Activated CD8-positive, alpha-beta memory T cell treated with anti-CD3 and anti-CD28 coated beads, Interleukin-2, amount 50 U/mL, for 48 hours (primary cell): ENCODE measurements around the gene KLRF1.

Experiments used
- DNase-seq: peaks from one replicate; pipeline ENCODE4 v3.0.0-alpha.2; 2020

Gene KLRF1

GRCh38 chr12:9827209-9827888 is at the start of gene KLRF1:
Gene KLRF1, plus strand, starts transcription at chr12:9827481. Its CDS starts 64 bp downstream, at chr12:9827545.
- DNase-seq, result no peak

DNA sequence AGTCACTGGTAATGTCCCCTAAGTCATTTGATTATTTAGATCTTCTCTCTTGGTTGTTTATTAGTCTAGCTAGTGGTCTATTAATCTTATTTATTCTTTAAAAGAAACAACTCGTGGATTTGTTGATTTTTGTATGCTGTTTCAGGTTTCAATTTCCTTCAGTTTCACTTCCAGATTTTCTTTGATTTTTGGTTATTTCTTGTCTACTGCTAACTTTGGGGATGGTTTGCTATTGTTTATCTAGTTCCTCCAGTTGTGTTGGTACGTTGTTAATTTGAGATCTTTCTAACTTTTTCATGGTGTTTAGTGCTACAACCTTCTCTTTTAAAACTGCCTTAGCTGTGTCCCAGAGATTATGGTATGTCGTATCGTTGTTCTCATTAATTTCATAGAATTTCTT is 48.1 kb upstream of the KLRF1 start:
- DNase-seq, result no peak

- no peak for DNase-seq
These were observed 45.9 kb upstream of the KLRF1 start for GRCh38 chr12:9781360-9781759.

GRCh38 chr12:9782547-9783382 is 44.5 kb upstream of the KLRF1 start:
- no peak for DNase-seq

DNA sequence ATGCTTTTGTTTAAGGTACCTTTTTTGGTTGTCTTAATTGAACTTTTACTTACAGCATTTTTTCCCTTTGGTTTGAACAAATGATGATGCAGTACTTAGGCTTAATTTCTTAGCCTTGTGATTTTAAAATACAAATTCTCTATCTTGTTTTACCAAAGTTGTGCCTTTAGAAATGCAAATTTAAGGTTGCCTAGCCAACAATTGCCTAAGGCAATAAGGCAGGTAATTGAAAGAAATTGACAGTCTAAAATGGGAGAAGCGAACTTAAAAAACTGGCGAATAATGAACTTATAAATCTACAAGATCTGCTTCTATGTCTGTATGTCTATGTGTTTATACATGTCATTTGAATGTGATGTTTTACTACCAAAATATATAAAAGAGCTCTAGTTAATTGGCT is 43.0 kb upstream of the KLRF1 start:
- DNase-seq, result no peak

DNA sequence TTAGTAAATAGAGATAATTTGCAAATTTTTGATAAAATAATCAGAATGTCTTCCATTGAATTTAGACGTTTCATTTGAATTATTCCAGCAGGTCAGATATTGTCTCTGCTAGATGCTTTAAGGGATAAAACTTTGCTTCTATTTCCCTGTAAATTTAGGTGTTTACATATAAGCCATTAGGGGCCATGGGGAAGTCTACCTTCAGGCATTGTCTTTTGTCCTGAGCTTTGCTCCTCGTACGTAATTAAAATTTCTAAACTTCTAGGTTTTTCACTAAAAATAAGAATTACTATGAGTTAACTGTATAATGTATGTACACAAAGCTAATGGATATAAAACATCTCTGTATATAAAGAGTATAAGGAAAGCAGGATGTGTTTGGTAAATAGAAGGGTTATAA is 42.5 kb upstream of the KLRF1 start:
- no peak for DNase-seq

- no peak for DNase-seq
These were observed 40.3 kb upstream of the KLRF1 start for GRCh38 chr12:9786726-9787717.

- no peak for DNase-seq
These were observed 34.9 kb upstream of the KLRF1 start for GRCh38 chr12:9792185-9792900.

DNA sequence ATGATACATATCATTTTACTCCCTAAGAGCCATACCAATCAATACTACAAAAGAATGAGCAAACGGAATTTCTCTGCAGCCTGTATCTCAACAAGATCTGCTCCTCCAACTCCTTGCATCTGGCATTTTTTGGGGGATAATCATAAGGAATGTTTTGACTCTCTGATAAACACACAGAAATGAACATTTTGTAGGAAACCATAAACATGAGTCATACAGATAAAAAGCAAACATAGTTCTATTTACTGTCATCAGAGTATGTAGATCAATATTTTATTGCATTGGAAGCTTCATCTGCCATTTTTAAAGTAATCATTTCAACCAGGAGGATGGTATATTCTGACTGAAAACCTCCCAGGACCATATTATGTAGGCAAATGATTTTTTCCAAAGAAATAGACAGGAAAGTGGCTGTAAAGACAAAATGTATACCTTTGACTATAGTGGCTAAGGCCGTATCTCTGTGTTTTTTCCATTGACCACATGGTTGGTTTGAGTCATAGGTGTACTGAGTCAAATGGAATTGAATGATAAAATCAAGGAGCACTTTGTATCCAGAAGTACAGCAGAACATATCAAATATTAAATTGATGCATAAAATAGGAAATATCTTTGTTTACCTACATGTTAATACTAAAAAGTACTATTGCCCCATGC is 34.2 kb upstream of the KLRF1 start:
- no peak for DNase-seq

DNA sequence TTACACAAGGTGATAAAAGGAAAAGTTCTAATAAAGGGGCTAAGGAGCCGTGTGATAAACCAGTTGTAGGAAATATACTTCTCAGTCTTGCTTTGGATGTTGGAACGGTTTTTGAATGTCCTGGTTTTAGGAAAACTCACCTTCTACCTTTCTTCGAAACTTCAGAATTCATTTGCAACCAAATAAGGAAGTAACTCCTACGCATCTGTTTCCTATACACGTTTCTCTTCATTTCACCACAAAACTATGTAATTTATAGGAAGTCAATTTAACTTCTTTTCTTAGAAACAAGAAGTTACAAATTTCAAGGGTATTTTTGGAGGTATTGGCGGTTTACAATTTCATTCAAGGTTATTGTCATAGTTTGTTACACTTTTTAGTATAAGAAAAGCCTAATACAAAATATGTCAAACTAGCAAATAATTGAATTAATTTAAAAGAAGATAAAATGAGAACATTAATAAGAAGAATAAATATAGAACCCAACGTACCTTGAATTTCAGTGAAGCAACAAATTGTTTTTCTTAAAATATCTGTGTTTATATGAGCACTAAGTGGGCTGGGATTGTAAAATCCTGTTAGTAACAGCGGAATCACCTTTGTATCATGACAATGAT is 33.4 kb upstream of the KLRF1 start:
- DNase-seq, result no peak

DNA sequence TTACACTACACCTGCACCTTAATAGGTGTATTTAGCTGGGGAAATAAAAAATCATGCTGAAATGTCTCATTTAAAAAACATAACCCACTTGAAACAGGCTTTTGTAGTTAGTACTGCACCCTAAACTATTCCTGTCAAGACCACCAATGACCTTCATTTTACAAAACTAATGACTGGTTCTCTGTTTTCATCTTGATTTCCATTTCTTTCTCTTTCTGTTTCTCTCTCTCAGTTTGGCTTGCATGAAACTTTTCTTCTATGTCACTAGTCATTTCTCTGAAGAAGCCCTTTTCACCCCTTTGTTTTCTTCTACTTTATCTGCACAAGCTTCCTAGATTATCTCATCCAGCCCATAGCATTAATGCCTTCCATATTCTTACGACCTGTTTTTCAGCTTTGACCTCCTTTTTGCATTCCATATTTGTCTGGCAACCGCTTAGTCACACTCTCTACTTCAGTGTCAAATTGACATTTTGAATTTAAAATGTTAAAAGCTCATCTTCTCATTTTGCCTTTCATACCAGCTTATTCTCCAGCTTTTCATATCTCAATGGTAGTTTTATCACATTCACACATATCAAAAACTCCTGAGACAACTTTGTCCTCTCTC is 32.7 kb upstream of the KLRF1 start:
- no peak for DNase-seq

- DNase-seq, result no peak
These were observed 31.3 kb upstream of the KLRF1 start for GRCh38 chr12:9795945-9796344.

DNA sequence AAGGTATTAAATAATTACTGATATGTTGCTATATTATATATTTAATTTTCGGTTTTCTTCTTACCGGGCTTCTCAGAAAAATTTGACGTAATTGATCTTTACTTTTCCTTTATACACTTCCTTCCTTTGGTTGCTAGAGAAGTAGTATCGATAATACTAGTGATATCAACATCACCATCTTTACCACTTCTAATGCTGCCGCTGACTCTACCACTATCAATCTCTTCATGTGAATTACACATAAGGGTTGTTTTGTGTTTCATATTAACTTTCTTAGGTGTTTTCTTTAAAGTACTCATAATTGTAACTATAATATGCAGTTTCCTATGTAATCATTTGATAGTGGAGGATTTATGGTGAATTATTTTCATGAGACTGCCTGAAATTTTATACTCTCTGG is 30.9 kb upstream of the KLRF1 start:
- DNase-seq, result no peak

DNA sequence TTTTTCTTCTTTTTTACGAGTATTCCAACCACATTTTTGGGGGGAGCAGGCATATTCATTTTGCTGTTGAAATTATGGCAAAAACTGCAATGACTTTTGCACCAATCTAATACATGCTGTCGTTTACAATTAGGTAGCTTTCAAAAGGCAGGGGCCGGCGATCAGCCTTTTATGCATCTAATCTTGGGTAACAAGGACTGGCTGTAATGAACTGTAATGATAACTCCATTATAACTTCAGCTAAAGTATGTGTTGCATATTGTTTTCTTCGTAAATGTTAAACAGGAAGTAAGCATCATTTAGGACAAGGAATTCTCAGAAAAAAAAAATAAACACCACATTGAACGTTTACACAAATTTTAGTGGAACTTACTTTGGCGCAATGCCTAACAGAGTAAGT is 30.3 kb upstream of the KLRF1 start:
- DNase-seq, result no peak

DNA sequence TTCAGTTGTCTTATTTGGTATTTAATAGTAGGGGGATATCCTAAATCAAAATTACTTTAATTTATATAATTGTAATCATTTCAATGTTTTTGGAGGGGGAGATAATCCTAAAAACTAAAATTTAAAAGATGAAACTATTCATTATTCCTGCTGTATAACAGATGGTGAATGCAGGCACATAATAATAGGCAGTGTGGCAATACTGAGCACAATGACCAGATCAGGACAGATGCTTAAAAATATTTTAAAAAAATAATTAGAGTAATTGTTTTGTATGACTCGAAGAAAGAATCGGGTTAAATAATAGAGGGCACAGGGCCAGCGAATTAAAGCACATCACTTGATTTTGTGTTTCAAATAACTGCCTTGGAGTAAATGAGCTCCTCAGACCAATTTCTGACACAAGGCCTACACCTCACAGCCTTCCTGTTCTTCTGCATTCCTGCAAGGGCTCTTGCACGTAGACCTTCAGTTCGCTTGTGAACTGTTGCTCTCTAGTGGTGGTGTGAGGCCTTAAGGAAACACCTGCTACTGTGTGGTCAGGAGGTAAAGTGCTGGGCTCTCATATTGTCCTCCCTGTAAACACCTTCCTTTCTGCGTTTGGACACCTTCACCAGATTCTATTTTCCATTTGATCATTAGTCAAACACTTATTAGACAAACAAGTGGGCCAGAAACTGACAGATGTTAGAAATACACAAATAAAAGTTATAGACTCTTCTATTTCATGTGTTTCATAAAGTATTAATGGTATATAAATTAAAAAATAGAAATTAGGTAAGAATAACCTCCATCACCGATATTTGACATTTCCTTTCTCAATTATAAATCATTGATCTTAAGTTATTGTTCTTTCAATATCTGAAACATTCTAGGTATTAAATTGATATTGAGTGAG is 29.3 kb upstream of the KLRF1 start:
- DNase-seq, result peak; percentile 67

DNA sequence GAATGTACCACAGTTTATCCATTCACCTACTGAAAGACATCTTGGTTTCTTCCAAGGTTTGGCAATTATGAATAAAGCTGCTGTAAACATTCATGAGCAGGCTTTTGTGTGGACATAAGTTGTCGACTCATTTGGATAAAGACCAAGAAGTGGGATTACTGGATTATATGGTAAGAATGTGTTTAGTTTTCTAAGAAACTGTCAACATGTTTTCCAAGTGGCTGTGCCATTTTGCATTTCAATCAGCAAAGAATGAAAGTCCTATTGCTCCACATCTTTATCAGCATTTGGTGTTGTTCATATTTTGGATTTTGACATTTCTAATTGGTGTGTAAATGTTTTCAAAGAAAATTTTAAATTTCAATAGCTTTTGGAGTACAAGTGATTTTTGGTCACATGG is 27.3 kb upstream of the KLRF1 start:
- DNase-seq, result no peak

- DNase-seq, result no peak
These were observed 21.4 kb upstream of the KLRF1 start for GRCh38 chr12:9805883-9806282.

GRCh38 chr12:9806714-9807113 is 20.6 kb upstream of the KLRF1 start:
- no peak for DNase-seq

GRCh38 chr12:9808504-9808903 is 18.8 kb upstream of the KLRF1 start:
- DNase-seq, result no peak

DNA sequence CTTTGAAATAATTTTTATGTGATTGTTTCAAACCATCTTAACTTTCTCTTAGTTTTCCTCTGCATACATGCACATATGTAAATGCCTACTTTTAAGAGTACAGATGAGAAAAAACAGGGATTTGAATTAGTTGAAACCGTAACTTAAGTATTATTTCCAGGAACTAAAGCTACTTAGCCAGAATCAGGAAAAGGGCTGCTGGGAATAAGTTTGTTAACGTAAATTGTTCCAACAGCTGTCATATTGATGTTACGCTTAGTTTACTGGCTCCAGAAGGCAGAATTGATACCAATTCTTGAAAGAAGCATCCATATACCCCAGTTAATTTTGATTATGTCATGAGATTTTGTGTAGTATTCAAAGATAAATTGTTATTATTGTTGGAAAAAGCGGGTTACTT is 17.9 kb upstream of the KLRF1 start:
- no peak for DNase-seq
